Gastrocnemius medialis (tissue), 4 donors: ENCODE data around the gene CHGA.

Experiments
- CTCF ChIP-seq, 5 experiments: fragments of 450-650 bp in 3 of 5; fragments of 200-600 bp in 2 of 5; sonication (generic) in 2 of 5; IDR thresholded peaks in 4 of 5; conservative IDR thresholded peaks in 1 of 5; 1 replicate in 4 of 5; 2 replicates in 1 of 5; pipeline ENCODE4 v1.5.1; 2016 to 2019; ENCODE audit warnings: antibody characterized with exemption in 5 of 5, mild to moderate bottlenecking in 3 of 5, moderate library complexity in 3 of 5
- POLR2A ChIP-seq, 2 donors: fragments of 450-650 bp; IDR thresholded peaks; one replicate each; pipeline ENCODE4 v1.6.1; 2017; ENCODE audit warnings: antibody characterized with exemption in 2 of 2, mild to moderate bottlenecking in 2 of 2, moderate library complexity in 2 of 2

GRCh38 chr14:92967346-92967926 is 44.5 kb downstream of the CHGA start:
- no peak for TF ChIP-seq CTCF (IDR thresholded peaks at IDR 0.05 in 4 of 5, conservative IDR thresholded peaks at IDR 0.05 in 1 of 5)
- TF ChIP-seq POLR2A (IDR thresholded peaks at IDR 0.05), result no peak
